ENCODE data around the gene CACNA1C.

The CACNA1C gene

GRCh38 chr12:2414810-2415567 is 362.2 kb downstream of the CACNA1C start:
- no peak for DNase-seq (ENCODE audit: low spot score)

GRCh38 chr12:2415568-2415944 is 362.8 kb downstream of the CACNA1C start:
- no peak for DNase-seq (ENCODE audit: low spot score)

- DNase-seq (ENCODE audit: low spot score), result no peak
Observed at GRCh38 chr12:2416158-2416557, 363.4 kb downstream of the CACNA1C start.

- DNase-seq (ENCODE audit: low spot score), result no peak
Observed at GRCh38 chr12:2417481-2418160, 364.8 kb downstream of the CACNA1C start.

DNA sequence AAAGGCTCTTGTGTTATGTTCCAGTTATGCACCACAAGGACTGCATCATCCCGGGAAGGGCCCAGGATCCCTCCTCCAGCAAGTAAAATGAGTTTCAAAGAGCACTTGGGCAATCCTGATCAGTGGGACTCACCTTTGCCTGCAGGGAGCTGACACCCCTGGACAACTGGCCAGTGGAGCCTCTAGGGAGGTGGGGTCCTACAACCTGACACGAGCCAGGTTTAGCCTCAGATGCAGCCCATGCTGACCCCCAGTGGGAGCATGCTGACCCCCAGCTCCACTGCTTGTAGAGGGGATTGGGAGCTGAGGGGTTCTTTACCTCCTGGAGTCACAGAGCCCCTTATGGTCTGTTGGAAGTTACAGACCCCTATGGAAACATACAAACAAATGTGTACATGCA is 365.8 kb downstream of the CACNA1C start:
- DNase-seq (ENCODE audit: low spot score), result no peak

GRCh38 chr12:2422591-2422990 is 369.8 kb downstream of the CACNA1C start:
- DNase-seq (ENCODE audit: low spot score), result no peak

DNA sequence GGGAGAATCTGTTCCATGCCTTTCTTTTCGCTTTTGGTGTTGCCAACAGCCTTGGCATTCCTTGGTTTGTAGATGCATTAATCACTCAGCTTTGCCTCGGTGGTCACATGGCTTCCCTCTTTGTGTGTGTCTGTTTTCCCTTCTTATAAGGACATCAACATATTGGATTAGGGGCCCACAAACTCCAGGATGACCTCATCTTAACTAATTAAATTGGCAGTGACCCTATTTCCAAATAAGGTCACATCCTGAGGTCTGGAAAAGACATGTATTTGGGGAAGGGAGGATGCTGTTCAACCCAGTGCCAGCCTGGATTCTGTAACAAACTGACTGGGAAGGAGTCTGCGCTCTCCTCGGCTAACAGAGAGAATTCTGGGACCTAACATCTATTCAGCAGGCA is 376.2 kb downstream of the CACNA1C start:
- DNase-seq (ENCODE audit: low spot score), result no peak

GRCh38 chr12:2431810-2432209 is 379.0 kb downstream of the CACNA1C start:
- no peak for DNase-seq (ENCODE audit: low spot score)

GRCh38 chr12:2432856-2433255 is 380.1 kb downstream of the CACNA1C start:
- no peak for DNase-seq (ENCODE audit: low spot score)

DNA sequence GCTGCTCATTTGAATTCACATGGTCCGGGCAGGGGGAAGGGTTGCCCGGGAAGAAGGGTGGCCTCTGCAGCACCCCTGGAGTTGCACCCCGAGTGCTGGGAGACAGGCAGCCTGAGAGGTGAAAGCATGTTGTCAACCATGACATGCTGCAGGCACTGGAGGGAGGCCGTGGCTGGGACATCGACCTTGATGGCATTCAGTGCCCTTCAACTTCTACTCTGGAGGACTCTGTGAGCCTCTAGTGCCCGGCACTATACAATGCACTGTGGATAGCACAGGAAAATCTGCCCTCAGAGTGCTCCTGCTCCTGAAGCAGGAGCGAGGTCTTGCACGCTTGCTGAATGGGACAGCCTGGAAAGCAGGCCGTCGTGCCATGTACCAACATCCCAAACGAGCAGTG is 382.7 kb downstream of the CACNA1C start:
- no peak for DNase-seq (ENCODE audit: low spot score)

- no peak for DNase-seq (ENCODE audit: low spot score)
Observed at GRCh38 chr12:2439332-2440100, 386.7 kb downstream of the CACNA1C start.

- no peak for DNase-seq (ENCODE audit: low spot score)
Observed at GRCh38 chr12:2443776-2444175, 391.0 kb downstream of the CACNA1C start.

DNA sequence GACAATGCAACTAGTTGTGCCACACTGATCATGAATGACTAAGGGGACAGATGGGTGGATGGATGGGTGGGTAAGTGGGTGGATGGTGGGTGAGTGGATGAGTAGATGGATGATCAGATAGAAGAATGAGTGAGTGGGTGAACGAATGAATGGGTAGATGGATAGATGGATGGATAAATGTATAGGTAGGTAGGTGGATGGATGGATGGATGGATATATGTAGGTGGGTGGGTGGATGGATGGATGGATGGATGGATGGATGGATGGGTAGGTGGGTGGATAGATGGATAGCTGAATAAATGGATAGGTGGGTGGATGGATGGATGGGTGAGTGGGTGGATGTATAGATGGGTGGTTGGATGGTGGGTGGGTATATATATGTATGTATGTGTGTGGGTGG is 393.2 kb downstream of the CACNA1C start:
- DNase-seq (ENCODE audit: low spot score), result no peak

GRCh38 chr12:2447861-2448260 is 395.1 kb downstream of the CACNA1C start:
- no peak for DNase-seq (ENCODE audit: low spot score)

- DNase-seq (ENCODE audit: low spot score), result no peak
Observed at GRCh38 chr12:2449586-2449985, 396.8 kb downstream of the CACNA1C start.

DNA sequence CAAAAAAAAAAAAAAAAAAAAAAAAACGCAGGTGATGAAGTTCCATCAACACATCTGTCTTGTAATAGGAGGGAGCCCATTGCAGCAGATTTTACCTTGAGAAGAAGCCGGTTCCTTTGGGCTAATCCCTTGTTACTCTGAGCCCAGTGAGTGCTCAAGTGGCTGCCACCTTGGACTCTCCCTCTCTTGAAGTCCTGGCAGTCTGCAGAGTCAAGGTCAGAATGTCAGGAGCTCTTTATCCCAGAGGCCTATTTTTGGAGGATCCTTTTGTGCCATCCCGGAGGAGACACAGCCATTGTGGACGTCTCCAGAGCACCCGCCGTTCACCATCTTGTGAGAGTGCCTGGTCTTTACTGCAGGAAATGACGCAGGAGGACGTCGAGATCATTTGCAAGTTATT is 397.8 kb downstream of the CACNA1C start:
- no peak for DNase-seq (ENCODE audit: low spot score)

- DNase-seq (ENCODE audit: low spot score), result no peak
Observed at GRCh38 chr12:2451025-2451424, 398.2 kb downstream of the CACNA1C start.

GRCh38 chr12:2451497-2451896 is 398.7 kb downstream of the CACNA1C start:
- DNase-seq (ENCODE audit: low spot score), result no peak

GRCh38 chr12:2453076-2453760 is 400.4 kb downstream of the CACNA1C start:
- DNase-seq (ENCODE audit: low spot score), result no peak

DNA sequence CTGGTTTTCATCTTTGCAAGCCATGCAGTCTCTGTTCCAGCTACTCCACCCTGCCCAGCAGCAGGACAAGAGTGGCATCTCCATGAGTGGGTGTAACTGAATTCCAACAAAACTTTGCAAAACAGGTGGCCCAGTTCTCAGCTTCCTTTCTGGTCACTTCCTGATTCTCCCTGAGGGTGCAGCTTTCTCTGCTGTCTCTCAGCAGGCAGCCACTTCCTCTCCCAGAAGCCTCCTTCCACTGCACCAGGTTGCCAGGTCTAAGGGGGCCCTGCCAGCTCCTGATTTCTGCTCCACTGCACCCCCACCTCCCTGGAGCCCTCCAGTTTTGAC is 400.9 kb downstream of the CACNA1C start:
- no peak for DNase-seq (ENCODE audit: low spot score)

DNA sequence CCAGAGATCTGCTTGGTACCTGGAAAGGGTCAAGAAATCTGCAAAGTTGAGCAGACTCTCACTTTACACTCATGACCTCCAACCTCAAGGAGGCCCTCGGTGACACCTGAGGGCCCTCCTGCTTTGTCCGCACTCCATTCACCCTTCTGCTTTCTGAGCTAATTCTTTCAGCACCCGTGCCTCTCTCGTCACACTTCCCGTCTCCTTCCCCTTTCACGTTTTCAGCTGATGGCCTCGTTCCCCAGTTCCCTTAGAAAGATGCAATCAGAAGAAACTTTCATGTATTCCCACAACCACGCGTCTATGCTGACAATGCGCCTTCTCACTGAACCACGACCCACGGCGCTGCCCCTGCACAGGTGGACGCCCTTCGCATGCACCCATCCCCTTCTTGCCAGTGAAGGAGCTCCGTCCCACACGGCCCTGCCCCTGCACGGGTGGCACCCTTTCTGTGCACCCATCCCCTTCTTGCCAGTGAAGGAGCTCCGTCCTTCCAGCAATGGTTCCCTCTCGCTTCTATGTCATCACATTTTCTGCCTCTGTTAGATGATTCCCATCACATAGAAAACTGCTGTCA is 401.9 kb downstream of the CACNA1C start:
- no peak for DNase-seq (ENCODE audit: low spot score)

- no peak for DNase-seq (ENCODE audit: low spot score)
Observed at GRCh38 chr12:2455410-2455809, 402.6 kb downstream of the CACNA1C start.

Measured in putamen (tissue), 1 donor.